Heart left ventricle (tissue), 13 donors: ENCODE results near the gene SEMA3F.

ENCODE experiments used
- CTCF ChIP-seq, 12 donors: fragments of 200-600 bp; sonication (generic) in 4 of 12; IDR thresholded peaks; one replicate each; pipeline versions ENCODE4 v1.5.0 to v1.8.0; 2018 to 2022; ENCODE audit warnings: antibody characterized with exemption in 12 of 12, mild to moderate bottlenecking in 5 of 12
- POLR2A ChIP-seq, 2 donors: fragments of 450-650 bp; IDR thresholded peaks; one replicate each; pipeline ENCODE4 v1.6.1; 2017; ENCODE audit warnings: antibody characterized with exemption in 2 of 2, mild to moderate bottlenecking in 2 of 2, moderate library complexity in 2 of 2
- donor health status: ischemic (EF 13 %, LVEDD 7.1; RV severe dilation, severe dysfunction).
- donor health status: DM: no; HTN: yes; CAD: no.
- donor health status: DM: no; HTN: no; CAD: no.
- donor health status: ischemic (EF 25% LVEDD 6.9; RV normal size, moderate dysfunction).
- donor health status: ischemic (EF 25% LVEDD 5.7; RV mildly dilated, moderate dysfunction).
- donor health status: ischemic (EF 35%, LVEDD 5.7; RV mildly dilated, moderate dysfunction).
- donor health status: nonischemic (EF 11% LVEDD 7.7; RV severe dilation, severe dysfunction).
- donor health status: DM: yes; HTN: yes; CAD: no.
- donor health status: PGD.
- donor health status: ischemic (EF 29% LVEDD 5.4; RV normal size, mild dysfunction).
- donor health status: nonischemic (EF 23%, LVEDD 6.1; RV moderate dilation, normal function).

- TF ChIP-seq POLR2A (IDR thresholded peaks at IDR 0.05) = no peak
- no peak for TF ChIP-seq CTCF (IDR thresholded peaks at IDR 0.05)
Observed at GRCh38 chr3:50139308-50139707, 15.8 kb upstream of the SEMA3F start.
